Measurements from ENCODE around the gene DMXL2.

DNA sequence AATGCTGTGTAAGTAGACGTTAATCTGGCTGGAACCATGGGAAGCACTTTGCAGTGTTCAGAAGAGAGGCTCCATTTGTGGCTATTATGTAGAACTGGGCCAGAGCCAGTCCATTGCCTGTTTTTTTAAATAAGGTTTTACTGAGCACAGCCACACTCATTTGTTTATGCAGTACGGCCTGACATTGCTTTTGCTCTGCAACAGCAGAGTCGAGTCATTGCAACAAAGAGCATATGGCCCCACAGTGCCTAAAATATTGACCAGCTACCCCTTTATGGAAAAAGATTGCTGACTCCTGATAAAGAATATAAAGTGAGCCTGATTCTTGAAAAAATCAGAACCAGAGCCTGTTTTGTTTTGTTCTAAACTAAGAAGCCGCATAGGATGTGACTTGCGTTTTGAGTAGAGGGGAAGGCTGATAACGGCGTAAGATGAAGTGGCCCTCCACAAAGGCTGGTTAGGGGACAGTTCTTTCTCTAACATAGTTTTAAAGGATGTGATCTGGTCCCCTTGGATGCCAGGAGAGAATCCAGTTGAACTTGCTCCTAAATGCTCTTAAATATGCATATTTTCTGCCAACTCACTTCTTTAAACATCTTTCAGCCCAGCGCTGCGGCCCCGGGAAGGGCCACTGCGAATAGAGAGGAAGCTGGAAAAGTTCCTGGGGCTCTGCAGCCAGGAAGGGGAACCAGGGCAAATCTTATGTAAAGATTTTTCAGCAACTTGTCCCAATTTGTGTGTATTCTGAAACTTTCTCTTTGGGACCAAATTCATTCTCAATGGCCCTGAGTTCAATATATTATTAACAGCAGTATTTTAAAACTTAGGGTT, 216.7 kb downstream of the DMXL2 start:
- no peak for TF ChIP-seq CTCF (IDR thresholded peaks at IDR 0.05)
- TF ChIP-seq SIN3A (IDR thresholded peaks at IDR 0.05; ENCODE audit: borderline replicate concordance, insufficient read depth, low read depth, low read length), result no peak
- no peak for TF ChIP-seq POLR2AphosphoS5 (IDR thresholded peaks at IDR 0.05; ENCODE audit: low read depth, low read length)
- TF ChIP-seq REST (IDR thresholded peaks at IDR 0.05; ENCODE audit: insufficient read depth in 1 of 2, low read depth in 2 of 2, low read length in 1 of 2), result no peak

All from Panc1 (cell line).